SK-N-SH (cell line): ENCODE results near the gene CFAP65.

ENCODE experiments used
- CHD2 ChIP-seq: fragments of 150-350 bp; IDR thresholded peaks from 2 replicates; pipeline ENCODE4 v1.6.1; 2018; ENCODE audit warnings: low read length; ENCODE audit not compliant: partially characterized antibody
- CTCF ChIP-seq: fragments of 200-600 bp; sonication (generic); IDR thresholded peaks from 2 replicates; pipeline ENCODE4 v1.6.1; 2017; ENCODE audit warnings: antibody characterized with exemption, mild to moderate bottlenecking, moderate library complexity
- EP300 ChIP-seq, 2 experiments: IDR thresholded peaks; 2 replicates each; pipeline versions ENCODE4 v1.4.0 to v1.6.1; 2012; ENCODE audit warnings: borderline replicate concordance in 1 of 2, low read depth in 1 of 2, low read length in 1 of 2
- GABPA ChIP-seq: IDR thresholded peaks from 2 replicates; pipeline ENCODE4 v1.4.0; 2012; ENCODE audit warnings: low read depth, mild to moderate bottlenecking
- GATA2 ChIP-seq: sonication (generic); formaldehyde crosslinking; IDR thresholded peaks from 2 replicates; pipeline ENCODE4 v1.5.0; 2020; ENCODE audit warnings: mild to moderate bottlenecking, missing genetic modification reagents
- MXI1 ChIP-seq: IDR thresholded peaks from 2 replicates; pipeline ENCODE4 v1.6.1; 2012; ENCODE audit warnings: mild to moderate bottlenecking, low read depth, low read length, improper control_type of control experiment
- POLR2AphosphoS5 ChIP-seq: IDR thresholded peaks from 2 replicates; pipeline ENCODE4 v1.6.1; 2012; ENCODE audit warnings: low read depth, low read length
- RAD21 ChIP-seq: IDR thresholded peaks from 2 replicates; pipeline ENCODE4 v1.6.1; 2012; ENCODE audit warnings: mild to moderate bottlenecking, low read length
- RCOR1 ChIP-seq: fragments of 150-350 bp; IDR thresholded peaks from 2 replicates; pipeline ENCODE4 v1.6.1; 2017; ENCODE audit warnings: antibody characterized with exemption, low read length
- SIN3A ChIP-seq: IDR thresholded peaks from 2 replicates; pipeline ENCODE4 v1.6.1; 2012; ENCODE audit warnings: low read depth, mild to moderate bottlenecking, low read length, moderate library complexity, borderline replicate concordance
- TCF12 ChIP-seq: IDR thresholded peaks from 2 replicates; pipeline ENCODE4 v1.4.0; 2012
- USF1 ChIP-seq: IDR thresholded peaks from 2 replicates; pipeline ENCODE4 v1.4.0; 2012; ENCODE audit warnings: low read depth, borderline replicate concordance
- TF ChIP-seq, protein P1 (sequence below): IDR thresholded peaks from 2 replicates; pipeline ENCODE4 v1.4.0; 2012; ENCODE audit warnings: low read depth
- TF ChIP-seq, protein P2 (sequence below): fragments of 150-350 bp; IDR thresholded peaks from 2 replicates; pipeline ENCODE4 v1.6.1; 2017; ENCODE audit warnings: antibody characterized with exemption, low read length, low read depth, borderline replicate concordance

- TF ChIP-seq CTCF: no peak
- no peak for TF ChIP-seq RCOR1
- no peak for TF ChIP-seq TCF12
- TF ChIP-seq EP300 (IDR thresholded peaks at IDR 0.05; ENCODE audit: borderline replicate concordance in 1 of 2, low read depth in 1 of 2, low read length in 1 of 2): no peak
- TF ChIP-seq CHD2: no peak
- TF ChIP-seq, protein P1, sequence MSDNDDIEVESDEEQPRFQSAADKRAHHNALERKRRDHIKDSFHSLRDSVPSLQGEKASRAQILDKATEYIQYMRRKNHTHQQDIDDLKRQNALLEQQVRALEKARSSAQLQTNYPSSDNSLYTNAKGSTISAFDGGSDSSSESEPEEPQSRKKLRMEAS: no peak
- TF ChIP-seq, protein P2, sequence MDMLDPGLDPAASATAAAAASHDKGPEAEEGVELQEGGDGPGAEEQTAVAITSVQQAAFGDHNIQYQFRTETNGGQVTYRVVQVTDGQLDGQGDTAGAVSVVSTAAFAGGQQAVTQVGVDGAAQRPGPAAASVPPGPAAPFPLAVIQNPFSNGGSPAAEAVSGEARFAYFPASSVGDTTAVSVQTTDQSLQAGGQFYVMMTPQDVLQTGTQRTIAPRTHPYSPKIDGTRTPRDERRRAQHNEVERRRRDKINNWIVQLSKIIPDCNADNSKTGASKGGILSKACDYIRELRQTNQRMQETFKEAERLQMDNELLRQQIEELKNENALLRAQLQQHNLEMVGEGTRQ: no peak
- TF ChIP-seq USF1: no peak
- no peak for TF ChIP-seq POLR2AphosphoS5
- no peak for TF ChIP-seq MXI1
- no peak for TF ChIP-seq RAD21
- no peak for TF ChIP-seq GATA2 (CRISPR knock-in tag)
- TF ChIP-seq GABPA: no peak
- no peak for TF ChIP-seq SIN3A
These were observed 44.9 kb upstream of the CFAP65 start for GRCh38 chr2:219086196-219086595.
